GM03348 (cell line): Measurements from ENCODE around the gene IL12RB1.
"Not testable (repeated sequence)": the region's sequence is repeated elsewhere in the genome, so short reads cannot be mapped to it uniquely, and the experiment has no call there.

Source experiments
- DNase-seq: peaks from one replicate; pipeline ENCODE4 v3.0.0; 2012; ENCODE audit warnings: low spot score

The IL12RB1 gene

DNA sequence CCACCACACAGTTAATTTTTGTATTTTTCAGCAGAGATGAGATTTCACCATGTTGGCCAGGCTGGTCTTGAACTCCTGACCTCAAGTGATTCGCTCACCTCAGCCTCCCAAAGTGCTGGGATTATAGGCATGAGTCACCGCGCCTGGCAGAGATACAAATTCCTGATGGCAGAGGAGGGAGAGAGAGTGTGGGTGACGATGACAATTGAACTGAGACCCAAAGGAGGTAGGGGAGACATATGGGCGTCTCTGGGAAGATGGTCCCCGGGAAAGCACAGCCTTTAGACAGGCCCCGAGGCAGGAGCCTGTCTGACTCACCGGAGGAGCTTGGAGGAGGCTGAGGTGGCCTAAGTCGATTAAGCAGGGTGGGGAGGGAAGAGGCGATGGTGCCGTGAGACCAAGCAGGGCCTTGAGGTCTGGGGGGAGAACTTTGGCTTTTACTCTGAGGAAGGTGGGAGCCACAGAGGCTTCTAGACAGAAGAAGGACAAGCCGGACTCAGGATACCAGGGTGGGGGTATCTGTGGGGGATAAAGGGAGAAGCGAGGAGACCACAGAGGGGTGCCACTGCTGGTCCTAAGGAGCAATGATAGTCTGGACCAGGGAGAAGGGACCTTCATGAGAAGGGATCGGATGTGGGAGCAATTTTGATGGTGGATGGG lies 40.5 kb downstream of the IL12RB1 start:
- peak; percentile 57 for DNase-seq

DNA sequence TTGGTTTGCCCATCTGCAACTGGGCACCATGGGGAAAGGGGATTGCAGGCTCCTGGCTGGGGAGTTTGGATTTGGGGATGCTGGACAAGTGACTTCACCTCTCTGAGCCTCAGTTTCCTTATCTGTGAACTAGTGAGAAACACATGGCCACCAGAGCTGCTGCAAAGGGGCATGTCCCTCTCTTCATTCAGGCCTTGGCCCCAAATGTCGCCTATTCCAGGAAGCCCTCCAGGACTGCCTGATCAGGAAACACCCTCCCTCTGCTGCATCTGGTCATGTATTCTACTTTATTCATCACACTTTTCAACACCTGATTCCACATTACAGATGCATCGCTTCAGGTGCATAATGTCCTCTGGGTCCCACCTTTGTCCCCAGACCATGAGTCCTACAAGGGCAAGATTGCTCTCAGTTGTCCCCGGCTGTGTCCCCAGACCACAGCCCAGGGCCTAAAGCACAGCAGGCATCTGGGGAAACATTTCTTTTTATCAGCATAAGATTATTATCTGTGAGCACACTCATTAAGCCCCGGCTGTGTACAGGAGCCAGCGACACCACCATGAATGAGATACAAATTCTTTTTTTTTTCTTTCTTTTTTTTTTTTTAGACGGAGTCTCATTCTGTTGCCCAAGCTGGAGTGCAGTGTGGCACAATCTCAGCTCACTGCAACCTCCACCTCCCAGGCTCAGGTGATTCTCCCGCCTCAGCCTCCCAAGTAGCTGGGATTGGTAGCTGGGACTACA lies 41.3 kb downstream of the IL12RB1 start:
- no peak for DNase-seq

- DNase-seq = peak; percentile 71
Observed at GRCh38 chr19:18044825-18045304, 41.9 kb downstream of the IL12RB1 start.

DNA sequence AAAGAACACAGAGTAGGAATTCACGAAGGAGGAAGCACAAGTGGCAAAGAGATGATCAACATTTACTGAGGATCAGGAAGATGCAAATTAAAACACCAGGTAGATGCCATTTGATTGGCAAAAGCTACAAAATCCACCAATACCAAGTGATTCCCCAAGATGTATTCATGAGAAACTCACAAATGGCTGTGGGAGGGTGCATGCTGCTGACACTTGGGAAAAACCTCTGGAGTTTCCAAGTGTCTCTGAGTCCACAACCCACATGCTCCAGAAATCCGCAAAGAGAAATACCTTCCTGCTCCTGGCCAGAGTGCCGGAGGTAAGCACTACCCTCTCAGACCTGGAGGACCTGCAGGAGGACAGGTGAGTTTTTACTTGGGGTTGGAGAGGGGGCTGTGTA lies 43.1 kb downstream of the IL12RB1 start:
- no peak for DNase-seq

GRCh38 chr19:18041054-18041453 lies 45.7 kb downstream of the IL12RB1 start:
- no peak for DNase-seq

- not testable (repeated sequence) for DNase-seq
Observed at GRCh38 chr19:18032102-18032501, 54.6 kb downstream of the IL12RB1 start.

GRCh38 chr19:18031401-18031800 lies 55.3 kb downstream of the IL12RB1 start:
- DNase-seq = not testable (repeated sequence)

DNA sequence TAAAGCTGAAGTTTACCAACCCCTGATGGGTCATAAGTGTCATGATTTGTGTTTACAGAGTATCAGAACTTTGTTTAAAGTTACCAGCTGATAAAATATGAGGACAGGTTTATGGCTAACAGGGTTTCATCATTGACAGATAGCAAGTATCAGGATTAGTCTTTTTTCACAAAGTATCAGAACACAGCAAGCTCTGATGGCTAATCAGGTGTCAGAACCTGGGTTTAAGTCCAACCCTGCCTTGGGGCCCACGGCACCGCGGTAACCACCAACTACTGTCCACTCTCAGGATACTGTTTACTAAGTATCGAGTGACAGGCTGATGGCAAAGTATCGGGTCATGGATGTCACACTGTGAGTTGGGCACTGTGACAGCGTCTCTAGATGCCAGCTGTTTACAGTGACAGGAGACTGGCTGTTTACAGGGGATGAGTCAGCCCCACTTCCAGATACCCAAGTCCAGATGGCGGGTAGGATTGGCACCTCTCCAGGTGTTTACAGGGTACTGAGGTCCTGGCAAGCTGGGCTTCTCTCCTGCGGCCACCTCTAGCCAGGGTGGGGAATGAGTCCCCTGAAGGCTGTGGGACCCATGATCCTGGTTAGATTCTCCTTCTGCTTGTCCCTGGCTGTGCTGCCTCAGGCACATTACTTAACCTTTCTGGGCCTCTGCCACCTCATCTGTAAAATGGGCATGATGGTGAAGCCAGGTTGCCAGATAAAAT lies 57.0 kb downstream of the IL12RB1 start:
- DNase-seq = no peak

DNA sequence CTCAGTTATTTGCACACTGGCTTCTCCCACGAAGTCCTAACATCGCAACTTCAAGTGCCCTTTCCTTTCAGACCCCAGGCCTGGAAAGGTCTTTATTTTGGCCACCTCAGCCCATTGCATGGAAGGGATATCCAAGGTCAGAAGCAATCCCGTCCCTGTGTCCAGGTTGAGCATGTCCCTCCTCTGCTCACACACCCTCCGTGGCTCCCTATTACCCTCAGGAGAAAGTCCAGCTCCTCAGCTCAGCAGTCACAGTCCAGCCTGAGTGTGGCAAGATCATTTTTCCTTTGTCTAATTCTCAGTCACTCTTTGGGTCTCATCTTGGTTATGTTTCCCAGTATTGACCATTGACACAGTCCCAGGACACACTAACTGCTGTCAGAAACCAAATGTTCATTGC lies 59.6 kb downstream of the IL12RB1 start:
- DNase-seq = no peak

DNA sequence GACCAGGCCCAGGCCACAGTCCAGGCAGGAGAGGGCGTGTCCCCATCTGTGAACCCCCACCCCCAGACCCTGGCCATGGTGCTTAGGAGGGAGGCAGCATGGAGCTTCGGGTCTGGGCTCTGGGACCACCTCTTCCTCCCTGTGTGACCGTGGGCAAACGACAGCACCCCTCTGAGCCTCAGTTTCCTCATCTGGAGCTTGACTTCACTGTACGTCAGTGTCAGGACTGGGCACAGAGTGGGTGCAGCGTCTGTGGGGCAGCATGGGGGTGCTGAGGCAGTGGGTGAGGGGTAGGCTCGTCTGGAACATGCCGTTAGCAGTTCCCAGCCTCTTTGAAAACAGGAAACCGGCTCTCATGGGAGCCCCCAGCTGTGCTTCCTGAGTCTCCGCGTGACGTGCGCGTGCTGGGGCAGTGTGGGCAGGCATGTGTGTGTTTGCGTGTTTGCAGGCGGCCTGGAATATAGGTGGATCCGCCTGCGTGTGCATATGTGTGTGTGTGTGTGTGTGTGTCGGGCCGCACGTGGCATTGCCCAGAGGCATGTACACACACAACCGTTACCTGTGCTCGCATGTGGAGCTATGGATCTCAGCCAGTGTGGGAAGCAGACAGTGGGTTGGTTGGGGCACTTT lies 63.0 kb downstream of the IL12RB1 start:
- no peak for DNase-seq

DNA sequence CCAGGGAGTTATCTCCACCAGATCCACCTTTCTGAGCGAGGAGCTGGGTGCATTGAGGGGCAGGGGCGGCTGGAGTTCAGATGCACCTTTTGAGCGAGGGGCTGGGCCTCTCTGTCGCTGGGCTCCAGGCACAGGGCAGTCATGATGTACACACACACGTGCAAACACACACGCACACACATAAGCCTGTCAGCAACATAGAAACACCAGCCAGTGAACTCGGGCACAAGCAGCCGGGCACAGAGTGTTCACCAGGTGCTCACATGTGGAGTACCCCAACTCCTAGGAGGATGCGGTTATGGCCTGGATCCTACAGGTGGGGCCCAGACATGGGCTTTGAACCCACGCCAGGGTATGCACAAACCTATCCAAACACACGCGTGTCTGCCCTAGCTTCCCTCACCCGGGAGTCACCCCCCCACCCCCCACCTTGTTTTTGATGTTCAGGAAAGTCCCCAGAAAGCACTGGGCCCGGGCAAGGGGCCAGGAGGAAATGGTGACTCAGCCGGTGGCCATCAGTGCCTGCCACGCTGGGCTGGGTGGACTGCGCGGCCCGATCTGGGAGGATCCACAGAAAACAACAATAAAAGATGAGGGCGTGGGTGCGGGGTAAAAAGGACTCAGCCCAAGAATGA lies 65.5 kb downstream of the IL12RB1 start:
- peak; percentile 90 for DNase-seq

DNA sequence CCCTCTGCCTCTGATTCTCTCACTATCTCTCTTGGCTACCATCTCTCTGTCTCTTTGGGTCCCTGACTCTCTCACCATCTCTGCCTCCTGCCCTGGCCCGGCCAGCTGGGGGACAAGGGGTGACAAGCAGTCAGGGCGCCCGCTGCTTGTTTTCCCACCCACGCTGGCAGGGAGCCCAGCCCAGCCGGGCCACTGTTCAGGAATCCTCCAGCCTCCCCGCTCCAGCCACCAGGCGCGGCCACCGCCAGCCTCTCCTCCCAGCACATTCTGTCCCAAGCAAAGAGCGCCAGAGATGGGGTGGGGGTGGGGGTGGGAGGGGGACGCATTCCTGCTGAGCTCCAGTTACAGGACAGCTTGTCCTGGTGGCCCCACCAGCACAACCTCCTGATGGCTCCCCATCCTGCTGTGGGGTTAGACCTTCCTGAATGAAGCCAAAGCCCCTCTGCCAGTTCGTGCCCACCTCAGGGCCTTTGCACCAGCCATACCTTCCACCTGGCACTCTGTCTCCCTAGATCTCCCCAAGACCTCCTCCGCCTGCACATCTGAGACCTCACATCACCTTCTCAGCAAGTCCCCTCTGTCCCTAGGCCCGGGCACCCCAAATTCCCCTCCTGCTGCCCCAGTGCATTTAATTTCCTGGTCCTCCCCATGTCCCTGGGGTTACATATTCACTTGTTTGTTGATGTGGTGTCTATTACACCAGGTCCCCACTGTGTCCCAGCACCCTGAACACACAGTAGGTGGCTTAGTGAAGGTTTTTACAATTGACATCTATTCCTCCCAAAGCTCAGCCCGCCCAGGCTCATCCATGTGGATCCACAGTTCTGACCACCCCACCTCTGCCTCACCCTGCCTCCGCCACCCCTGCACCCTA lies 66.3 kb downstream of the IL12RB1 start:
- peak; percentile 83 for DNase-seq

- DNase-seq = no peak
Observed at GRCh38 chr19:18017275-18018083, 69.3 kb downstream of the IL12RB1 start.

DNA sequence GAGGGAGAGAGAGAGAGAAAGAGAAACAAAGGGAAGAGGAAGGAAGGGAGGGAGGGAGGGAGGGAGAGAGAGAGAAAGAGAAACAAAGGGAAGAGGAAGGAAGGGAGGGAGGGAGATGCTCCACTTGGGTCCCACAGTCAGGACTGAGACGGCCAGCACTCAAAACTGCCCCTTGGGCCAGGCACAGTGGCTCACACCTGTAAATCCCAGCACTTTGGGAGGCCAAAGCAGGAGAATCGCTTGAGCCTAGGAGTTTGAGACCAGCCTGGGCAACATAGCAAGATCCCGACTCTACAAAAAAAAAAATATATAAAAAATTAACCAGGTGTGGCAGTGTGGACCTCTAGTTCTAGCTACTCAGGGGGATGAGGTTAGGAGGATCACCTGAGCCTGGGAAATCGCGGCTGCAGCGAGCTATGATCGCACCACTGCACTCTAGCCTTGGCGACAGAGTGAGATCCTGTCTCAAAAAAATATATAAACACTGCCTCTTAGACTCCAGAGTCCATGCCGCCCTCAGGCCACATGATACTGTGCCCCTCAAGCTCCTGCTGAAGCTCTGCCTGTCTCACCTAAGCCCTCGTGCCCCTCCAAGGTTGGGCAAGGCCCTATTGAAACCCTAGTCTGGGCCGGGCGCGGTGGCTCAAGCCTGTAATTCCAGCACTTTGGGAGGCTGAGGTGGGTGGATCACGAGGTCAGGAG lies 70.4 kb downstream of the IL12RB1 start:
- no peak for DNase-seq

DNA sequence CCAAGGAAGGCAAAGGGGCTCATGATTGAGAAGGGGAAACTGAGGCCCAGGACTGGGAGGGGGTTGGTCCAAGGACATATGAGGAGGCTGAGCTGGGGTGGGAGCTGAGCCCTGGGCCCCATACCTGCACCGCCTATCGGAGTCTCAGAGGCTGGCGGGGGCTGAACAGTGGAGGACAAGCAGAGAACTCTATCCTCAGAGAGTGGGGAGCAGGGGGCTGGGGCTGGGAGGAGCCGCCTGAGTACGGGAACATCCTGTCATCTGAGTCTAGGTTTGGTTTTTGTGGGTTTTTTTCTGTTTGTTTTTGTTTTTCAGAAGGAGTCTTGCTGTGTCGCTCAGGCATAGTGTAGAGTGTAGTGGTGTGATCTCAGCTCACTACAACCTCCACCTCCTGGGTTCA lies 72.5 kb downstream of the IL12RB1 start:
- DNase-seq = no peak

- DNase-seq = no peak
Observed at GRCh38 chr19:18013210-18014111, 73.3 kb downstream of the IL12RB1 start.

DNA sequence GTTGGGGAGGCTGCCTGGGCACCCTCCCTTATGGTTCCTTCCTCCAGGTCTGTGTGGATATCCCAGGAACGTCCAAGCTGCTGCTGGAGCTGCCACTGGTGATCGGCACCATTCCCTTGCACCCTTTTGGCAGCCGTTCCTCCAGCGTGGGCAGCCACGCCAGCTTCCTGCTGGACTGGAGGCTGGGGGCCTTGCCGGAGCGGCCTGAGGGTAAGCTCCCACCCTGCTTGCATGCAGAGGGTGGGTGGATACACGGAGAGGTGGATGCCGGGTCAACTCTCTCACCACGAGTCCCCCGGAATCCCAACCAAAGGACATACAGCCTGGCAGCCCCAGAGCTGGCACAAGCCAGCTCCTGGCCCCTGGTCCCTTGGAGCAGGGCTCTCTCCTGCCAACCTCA lies 76.6 kb downstream of the IL12RB1 start:
- no peak for DNase-seq

- no peak for DNase-seq
Observed at GRCh38 chr19:18009412-18010066, 77.2 kb downstream of the IL12RB1 start.
